Gastroesophageal sphincter (tissue), 4 donors: ENCODE measurements around the gene TMEM131. TPM values are rescaled to one million over a fixed set of nuclear protein-coding genes. Genes with fewer than 3 reads are reported as not detected.

Source experiments
- ATAC-seq: fragments of 150-250 bp; one replicate; pipeline ENCODE4 v1.9.1; 2016; ENCODE audit warnings: mild to moderate bottlenecking, moderate library complexity
- H3K27ac ChIP-seq, 4 donors: fragments of 200-600 bp; sonication (generic) in 3 of 4; 1 replicate in 3 of 4; 2 replicates in 1 of 4; pipeline ENCODE4 v1.5.1; 2016 to 2019
- H3K27me3 ChIP-seq: fragments of 200-600 bp; sonication (generic); one replicate; pipeline ENCODE4 v1.5.1; 2019
- H3K36me3 ChIP-seq, 2 donors: fragments of 200-600 bp; sonication (generic); one replicate each; pipeline ENCODE4 v1.5.1; 2019; ENCODE audit warnings: control low read depth in 1 of 2
- H3K4me1 ChIP-seq, 3 donors: fragments of 200-600 bp; sonication (generic); 1 replicate in 2 of 3; 2 replicates in 1 of 3; pipeline ENCODE4 v1.5.1; 2016 to 2019; ENCODE audit warnings: control low read depth in 2 of 3
- H3K4me3 ChIP-seq, 2 donors: fragments of 200-600 bp; sonication (generic); one replicate each; pipeline ENCODE4 v1.5.1; 2019; ENCODE audit warnings: mild to moderate bottlenecking in 1 of 2, moderate library complexity in 1 of 2
- H3K9me3 ChIP-seq, 3 donors: fragments of 200-600 bp; sonication (generic); one replicate each; pipeline ENCODE4 v1.5.1; 2017 to 2019; ENCODE audit warnings: control low read depth in 2 of 3
- CTCF ChIP-seq, 4 experiments: fragments of 200-600 bp in 2 of 4; fragments of 450-650 bp in 2 of 4; sonication (generic) in 1 of 4; IDR thresholded peaks; one replicate each; pipeline ENCODE4 v1.5.1; 2017 to 2019; ENCODE audit warnings: antibody characterized with exemption in 4 of 4, mild to moderate bottlenecking in 2 of 4, moderate library complexity in 2 of 4
- EP300 ChIP-seq: sonication (generic); formaldehyde crosslinking; IDR thresholded peaks from one replicate; pipeline ENCODE4 v1.6.1; 2017; ENCODE audit warnings: antibody characterized with exemption, mild to moderate bottlenecking
- POLR2A ChIP-seq, 2 donors: fragments of 450-650 bp; IDR thresholded peaks; one replicate each; pipeline ENCODE4 v1.6.1; 2017; ENCODE audit warnings: antibody characterized with exemption in 2 of 2, mild to moderate bottlenecking in 2 of 2, moderate library complexity in 1 of 2
- POLR2AphosphoS5 ChIP-seq: sonication (generic); formaldehyde crosslinking; IDR thresholded peaks from one replicate; pipeline ENCODE4 v1.6.1; 2017; ENCODE audit warnings: antibody characterized with exemption
- WGBS, 2 donors: methylation state at CpG; one replicate each; pipeline ENCODE4 v1.1.5; 2018; ENCODE audit warnings: low coverage in 1 of 2; 5-methylcytosine and 5-hydroxymethylcytosine counted together
- total RNA-seq, 4 donors: library from RNA; depleted of rRNA; stranded (reverse); fragments of >200 nt; gene quantifications; one replicate each; pipeline ENCODE4 v1.1.0, GENCODE V29; 2016

TMEM131 gene
- total RNA-seq, 4 donors from 2014 or later = 32.0 to 46.4 (median 33.9) TPM

GRCh38 chr2:97953853-97954252 lies 41.9 kb downstream of the TMEM131 start:
- 89 to 90% methylated on average over 4 of the region's 4 CpGs for WGBS, 2 donors
- Histone ChIP-seq H3K36me3 (no peaks in the 10 kb centered on the region), H3K9me3 (no peaks in the 10 kb centered on the region), H3K27ac (no peak overlapping the region), H3K27me3 (no peaks in the 10 kb centered on the region), H3K4me3 (no peak overlapping the region), H3K4me1 (peaks cover 0 to 38% (median 6%) of the 10 kb centered on the region in 3 donors)
- no peak for ATAC-seq
- no peak for TF ChIP-seq CTCF (IDR thresholded peaks at IDR 0.05)
- TF ChIP-seq POLR2AphosphoS5 = no peak
- TF ChIP-seq POLR2A (IDR thresholded peaks at IDR 0.05) = no peak
- no peak for TF ChIP-seq EP300

- no peaks in the 10 kb centered on the region for H3K9me3 ChIP-seq
- TF ChIP-seq POLR2A (IDR thresholded peaks at IDR 0.05) = no peak
- no peak for TF ChIP-seq CTCF (IDR thresholded peaks at IDR 0.05)
- TF ChIP-seq EP300 = no peak
- no peak for TF ChIP-seq POLR2AphosphoS5
- no peak for ATAC-seq
- no peak overlapping the region for H3K4me3 ChIP-seq
- H3K4me1 ChIP-seq = peaks cover 0 to 24% (median 6%) of the 10 kb centered on the region in 3 donors
- no peaks in the 10 kb centered on the region for H3K27me3 ChIP-seq
- H3K27ac ChIP-seq = no peak overlapping the region
- 92 to 100% methylated on average over 2 to 4 of the region's 6 CpGs for WGBS, 2 donors
- no peaks in the 10 kb centered on the region for H3K36me3 ChIP-seq
These were observed 43.4 kb downstream of the TMEM131 start for GRCh38 chr2:97952357-97952756.

GRCh38 chr2:97951155-97951680 lies 44.5 kb downstream of the TMEM131 start:
- no peak for TF ChIP-seq POLR2A (IDR thresholded peaks at IDR 0.05)
- no peak for TF ChIP-seq CTCF (IDR thresholded peaks at IDR 0.05)
- TF ChIP-seq POLR2AphosphoS5 = no peak
- Histone ChIP-seq H3K4me1 (peaks cover 0 to 19% (median 6%) of the 10 kb centered on the region in 3 donors), H3K36me3 (no peaks in the 10 kb centered on the region), H3K9me3 (no peaks in the 10 kb centered on the region), H3K4me3 (no peak overlapping the region), H3K27me3 (no peaks in the 10 kb centered on the region), H3K27ac (no peak overlapping the region)
- ATAC-seq = no peak
- WGBS, 2 donors = 100% methylated on average over 1 to 2 of the region's 2 CpGs

- Histone ChIP-seq H3K9me3 (no peaks in the 10 kb centered on the region), H3K4me3 (no peak overlapping the region), H3K27ac (no peak overlapping the region), H3K36me3 (no peaks in the 10 kb centered on the region), H3K4me1 (peaks cover 4 to 26% (median 6%) of the 10 kb centered on the region in 3 donors), H3K27me3 (no peaks in the 10 kb centered on the region)
- WGBS, 2 donors = 48% methylated on average over 3 of the region's 3 CpGs
- ATAC-seq = no peak
- TF ChIP-seq CTCF (IDR thresholded peaks at IDR 0.05) = no peak
- no peak for TF ChIP-seq EP300
- TF ChIP-seq POLR2A (IDR thresholded peaks at IDR 0.05) = no peak
- no peak for TF ChIP-seq POLR2AphosphoS5
These were observed 45.2 kb downstream of the TMEM131 start for GRCh38 chr2:97950329-97951154.

- Histone ChIP-seq H3K27me3 (no peaks in the 10 kb centered on the region), H3K9me3 (no peaks in the 10 kb centered on the region), H3K4me1 (peaks cover 4 to 32% (median 6%) of the 10 kb centered on the region in 3 donors), H3K27ac (no peak overlapping the region), H3K36me3 (no peaks in the 10 kb centered on the region), H3K4me3 (no peak overlapping the region)
- WGBS, 2 donors = 70 to 85% methylated on average over 2 to 4 of the region's 4 CpGs
- TF ChIP-seq CTCF (IDR thresholded peaks at IDR 0.05) (no peak), POLR2A (IDR thresholded peaks at IDR 0.05) (no peak), EP300 (no peak), POLR2AphosphoS5 (no peak)
- ATAC-seq = no peak
These were observed 46.8 kb downstream of the TMEM131 start for GRCh38 chr2:97948926-97949325.
